ENCODE data around the gene MAPK7.

MAPK7 gene

GRCh38 chr17:19332371-19333131 is 45.7 kb upstream of the MAPK7 start:
- no peak for TF ChIP-seq ZFX (IDR thresholded peaks at IDR 0.05; ENCODE audit: borderline replicate concordance)
- TF ChIP-seq CTCF (IDR thresholded peaks at IDR 0.05) = no peak
- H3K27ac ChIP-seq = no peak overlapping the region

GRCh38 chr17:19333132-19333440 is 45.2 kb upstream of the MAPK7 start:
- TF ChIP-seq ZFX (IDR thresholded peaks at IDR 0.05; ENCODE audit: borderline replicate concordance) (no peak), CTCF (IDR thresholded peaks at IDR 0.05) (no peak)

GRCh38 chr17:19333736-19334290 is 44.5 kb upstream of the MAPK7 start:
- TF ChIP-seq CTCF (IDR thresholded peaks at IDR 0.05) = no peak
- no peak overlapping the region for H3K27ac ChIP-seq

More at GRCh38 chr17:19333132-19333440, 45.2 kb upstream of the MAPK7 start:
- H3K27ac ChIP-seq = no peak overlapping the region

- no peak overlapping the region for H3K27ac ChIP-seq
- TF ChIP-seq ZFX (IDR thresholded peaks at IDR 0.05; ENCODE audit: borderline replicate concordance) (no peak), CTCF (IDR thresholded peaks at IDR 0.05) (no peak)
Measured at GRCh38 chr17:19334331-19334730, 44.0 kb upstream of the MAPK7 start.

- H3K27ac ChIP-seq = no peak overlapping the region
- TF ChIP-seq ZFX (IDR thresholded peaks at IDR 0.05; ENCODE audit: borderline replicate concordance) (no peak), CTCF (IDR thresholded peaks at IDR 0.05) (no peak)
Measured at GRCh38 chr17:19335951-19336631, 42.2 kb upstream of the MAPK7 start.

- H3K27ac ChIP-seq = no peak overlapping the region
- no peak for TF ChIP-seq CTCF (IDR thresholded peaks at IDR 0.05)
- no peak for TF ChIP-seq ZFX (IDR thresholded peaks at IDR 0.05; ENCODE audit: borderline replicate concordance)
Measured at GRCh38 chr17:19336938-19337711, 41.2 kb upstream of the MAPK7 start.
